HepG2 (cell line): Measurements from ENCODE around the gene SLC6A17. TPM values are rescaled to one million over a fixed set of nuclear protein-coding genes. Genes with fewer than 3 reads are reported as not detected.

Experiments used
- ATAC-seq: fragments of 200-7000 bp; cut with Tn5 transposase; 3 replicates; pipeline ENCODE4 v1.9.1; 2020; ENCODE audit warnings: mild to moderate bottlenecking, moderate library complexity
- BruUV-seq: library from RNA; stranded (reverse); fragments of 400-500 nt; replicated peaks from 2 replicates; lab custom pipeline; 2021; lab: Mats Ljungman, UMichigan
- CTCF ChIA-PET: fragments of 300-600 bp; formaldehyde crosslinking; extraction: SDS; loops from one replicate; lab custom pipeline; 2021; ENCODE audit warnings: low total read pairs, inconsistent platforms, low intra/inter-chr PET ratio; lab: Yijun Ruan, JAX
- POLR2A ChIA-PET: fragments of 350-600 bp; sonication (Branson Sonifier 250); formaldehyde crosslinking; loops from one replicate; lab custom pipeline; 2020; ENCODE audit warnings: antibody characterized with exemption, inconsistent platforms; lab: Yijun Ruan, JAX
- DNase-seq: peaks from one replicate; pipeline ENCODE4 v3.0.0-alpha.2; 2015; ENCODE audit warnings: low spot score
- FAIRE-seq: peaks from 3 replicates; lab custom pipeline; 2011; peaks lifted over from hg19 to GRCh38; lab: Jason Lieb, UNC
- H2AFZ ChIP-seq: one replicate; pipeline ENCODE4 v1.6.1; 2011; ENCODE audit warnings: low read length, inconsistent platforms
- H3K27ac ChIP-seq: fragments of 300-600 bp; 3 replicates; pipeline ENCODE4 v1.8.0; 2011; ENCODE audit warnings: mixed run types, mild to moderate bottlenecking, mixed read lengths, low read length, inconsistent platforms; ENCODE audit not compliant: insufficient read depth; ENCODE audit errors: extremely low read length
- H3K27me3 ChIP-seq, 2 experiments: fragments of 200-600 bp in 1 of 2; 2 replicates in 1 of 2; 3 replicates in 1 of 2; pipeline versions ENCODE4 v1.6.0 to v1.8.0; 2011; ENCODE audit warnings: low read length in 2 of 2, mild to moderate bottlenecking in 2 of 2, moderate library complexity in 2 of 2, inconsistent platforms in 1 of 2; ENCODE audit not compliant: insufficient read depth in 2 of 2, control insufficient read depth in 1 of 2
- H3K36me3 ChIP-seq, 2 experiments: fragments of 200-600 bp in 1 of 2; replicated peaks in 1 of 2; 2 replicates in 1 of 2; 3 replicates in 1 of 2; pipeline versions ENCODE4 v1.5.1 to v1.8.0; 2011; ENCODE audit warnings: low read length in 2 of 2, inconsistent platforms in 1 of 2; ENCODE audit not compliant: insufficient read depth in 2 of 2, control insufficient read depth in 1 of 2
- H3K4me1 ChIP-seq: 2 replicates; pipeline ENCODE4 v1.5.1; 2012; ENCODE audit warnings: low read length, inconsistent platforms; ENCODE audit not compliant: insufficient read depth
- H3K4me2 ChIP-seq: 2 replicates; pipeline ENCODE4 v1.6.0; 2011; ENCODE audit warnings: low read depth, low read length, inconsistent platforms
- H3K4me3 ChIP-seq, 3 experiments: fragments of 200-600 bp in 1 of 3; sonication (generic), shearing (Covaris generic) in 1 of 3; replicated peaks in 1 of 3; 2 replicates each; pipeline ENCODE4 v1.5.1; 2011 to 2016; ENCODE audit warnings: low read length in 3 of 3, inconsistent platforms in 2 of 3, low read depth in 2 of 3, mild to moderate bottlenecking in 2 of 3, control low read depth in 1 of 3, mixed read lengths in 1 of 3; ENCODE audit not compliant: insufficient read depth in 1 of 3
- H3K79me2 ChIP-seq: one replicate; pipeline ENCODE4 v1.6.1; 2011; ENCODE audit warnings: low read length, inconsistent platforms; ENCODE audit not compliant: insufficient read depth
- H3K9ac ChIP-seq: 2 replicates; pipeline ENCODE4 v1.6.0; 2011; ENCODE audit warnings: mild to moderate bottlenecking, low read depth, low read length, inconsistent platforms; ENCODE audit not compliant: insufficient read depth
- H3K9me3 ChIP-seq: 2 replicates; pipeline ENCODE4 v1.5.1; 2012; ENCODE audit warnings: mild to moderate bottlenecking, low read length
- H4K20me1 ChIP-seq: 2 replicates; pipeline ENCODE4 v1.6.0; 2011; ENCODE audit warnings: inconsistent platforms, mild to moderate bottlenecking, low read length, moderate library complexity; ENCODE audit not compliant: insufficient read depth
- AKNA ChIP-seq: sonication (generic); formaldehyde crosslinking; IDR thresholded peaks from 2 replicates; pipeline ENCODE4 v1.4.0; 2020; ENCODE audit warnings: missing genetic modification reagents, borderline replicate concordance
- BATF2 ChIP-seq: sonication (generic); formaldehyde crosslinking; IDR thresholded peaks from 2 replicates; pipeline ENCODE4 v1.8.0; 2022; ENCODE audit warnings: mild to moderate bottlenecking, missing genetic modification reagents, moderate library complexity
- GPBP1L1 ChIP-seq: sonication (generic); formaldehyde crosslinking; IDR thresholded peaks from 2 replicates; pipeline ENCODE4 v1.5.0; 2020; ENCODE audit warnings: mild to moderate bottlenecking, missing genetic modification reagents
- MNT ChIP-seq: fragments of 450-650 bp; IDR thresholded peaks from 2 replicates; pipeline ENCODE4 v1.6.1; 2016
- NAIF1 ChIP-seq: sonication (generic); formaldehyde crosslinking; IDR thresholded peaks from 2 replicates; pipeline ENCODE4 v1.5.0; 2020; ENCODE audit warnings: mild to moderate bottlenecking, missing genetic modification reagents, borderline replicate concordance
- SRY ChIP-seq: sonication (generic); formaldehyde crosslinking; IDR thresholded peaks from 2 replicates; pipeline ENCODE4 v1.8.0; 2022; ENCODE audit warnings: mild to moderate bottlenecking, missing genetic modification reagents
- STAT5B ChIP-seq: sonication (generic); formaldehyde crosslinking; IDR thresholded peaks from 2 replicates; pipeline ENCODE4 v1.4.0; 2020; ENCODE audit warnings: missing genetic modification reagents
- UBTF ChIP-seq: sonication (generic); formaldehyde crosslinking; IDR thresholded peaks from 2 replicates; pipeline ENCODE4 v1.4.0; 2020; ENCODE audit warnings: mild to moderate bottlenecking, missing genetic modification reagents
- ZNF761 ChIP-seq: sonication (generic); formaldehyde crosslinking; conservative IDR thresholded peaks from 2 replicates; pipeline ENCODE4 v1.4.0; 2020; ENCODE audit warnings: mild to moderate bottlenecking, missing genetic modification reagents
- WGBS: methylation state at CpG from one replicate; pipeline ENCODE4 v1.1.6; 2017; ENCODE audit warnings: low lambda C conversion rate; 5-methylcytosine and 5-hydroxymethylcytosine counted together
- in situ Hi-C: cut with HindIII; loops from 2 replicates; pipeline ENCODE4 v1.10.0; 2017; ENCODE audit warnings: low pct_unique_long_range_greater_than_20kb; ENCODE audit not compliant: extremely low pct_ligation_motif_present
- intact Hi-C: fragments of 100-400 bp; cut with micrococcal nuclease; formaldehyde crosslinking; loops from one replicate; pipeline ENCODE4 v1.10.0; 2022; ENCODE audit not compliant: unreplicated experiment
- polyA plus RNA-seq, 8 experiments: library from polyadenylated mRNA; depleted of rRNA in 3 of 8; stranded (reverse) in 7 of 8; unstranded in 1 of 8; fragments of >200 nt; fragmentation: Illumina TruSeq in 4 of 8; extraction: Trizol in 4 of 8; gene quantifications; 2 replicates each; pipeline versions ENCODE4 v1.2.1 to v1.2.3, GENCODE V29; 2011 to 2016; ENCODE audit warnings: low read depth in 4 of 8, missing spikeins in 1 of 8, mixed read lengths in 1 of 8; ENCODE audit not compliant: insufficient read depth in 1 of 8
- total RNA-seq, 5 experiments: library from RNA; depleted of rRNA; stranded (reverse); fragments of >200 nt; fragmentation: Illumina TruSeq; extraction: Trizol; gene quantifications; 2 replicates each; pipeline ENCODE4 v1.2.3, GENCODE V29; 2016; ENCODE audit warnings: low read depth in 1 of 5

The SLC6A17 gene
- total and polyA plus RNA-seq, 2 of the 13 experiments (the other 11 are each of a cell fraction or from before 2014, with no cell fraction given): not detected

- no peak for FAIRE-seq
- Histone ChIP-seq H3K36me3 (no peaks in the 10 kb centered on the region), H3K27me3 (peaks cover 0 to 6% of the 10 kb centered on the region in 2 experiments; a peak in 2 of 5 replicates), H2AFZ (no peak overlapping the region), H3K27ac (no peak overlapping the region), H3K79me2 (no peaks in the 10 kb centered on the region), H3K4me2 (no peak overlapping the region), H3K4me1 (no peaks in the 10 kb centered on the region), H3K9me3 (no peaks in the 10 kb centered on the region), H3K4me3 (no peak overlapping the region), H3K9ac (no peak overlapping the region), H4K20me1 (no peaks in the 10 kb centered on the region)
- ChIA-PET POLR2A (no interaction called here), CTCF (no interaction called here)
- intact Hi-C loops (no loop called here), in situ Hi-C loops (no loop called here)
- no TSS peak for BruUV-seq
- no peak for ATAC-seq
- TF ChIP-seq MNT (no peak), STAT5B (no peak), NAIF1 (CRISPR knock-in tag) (no peak), ZNF761 (no peak), GPBP1L1 (CRISPR knock-in tag) (no peak), UBTF (no peak), AKNA (no peak), BATF2 (CRISPR knock-in tag) (no peak), SRY (no peak)
- 14% methylated on average over 3 of the region's 3 CpGs for WGBS
- DNase-seq: no peak
Observed at GRCh38 chr1:110119843-110120242, 30.5 kb upstream of the SLC6A17 start.
